Sigmoid colon (tissue), 7 donors: ENCODE data around the gene IMMT. TPM values are rescaled to one million over a fixed set of nuclear protein-coding genes. Genes with fewer than 3 reads are reported as not detected.

ENCODE experiments used
- DNase-seq: peaks from one replicate; pipeline ENCODE4 v3.0.0-alpha.2; 2019
- H3K27ac ChIP-seq, 4 donors: fragments of 200-600 bp; sonication (generic); one replicate each; pipeline ENCODE4 v1.5.1; 2016 to 2019; ENCODE audit warnings: mild to moderate bottlenecking in 1 of 4
- H3K27me3 ChIP-seq, 3 donors: fragments of 200-600 bp; sonication (generic); one replicate each; pipeline ENCODE4 v1.5.1; 2019; ENCODE audit warnings: mild to moderate bottlenecking in 1 of 3
- H3K36me3 ChIP-seq, 4 donors: fragments of 200-600 bp; sonication (generic); one replicate each; pipeline ENCODE4 v1.5.1; 2016 to 2019
- H3K4me1 ChIP-seq, 4 donors: fragments of 200-600 bp; sonication (generic); one replicate each; pipeline ENCODE4 v1.5.1; 2017 to 2019
- H3K4me3 ChIP-seq, 4 donors: fragments of 200-600 bp; sonication (generic); one replicate each; pipeline ENCODE4 v1.5.1; 2017 to 2019; ENCODE audit warnings: mild to moderate bottlenecking in 2 of 4, moderate library complexity in 1 of 4
- H3K9me3 ChIP-seq, 4 donors: fragments of 200-600 bp in 3 of 4; sonication (generic) in 3 of 4; one replicate each; pipeline versions ENCODE4 v1.5.1 to v1.6.1; 2013 to 2019
- CTCF ChIP-seq, 4 experiments: fragments of 450-650 bp in 3 of 4; fragments of 200-600 bp in 1 of 4; IDR thresholded peaks; one replicate each; pipeline ENCODE4 v1.5.1; 2016 to 2019; ENCODE audit warnings: antibody characterized with exemption in 4 of 4, mild to moderate bottlenecking in 3 of 4, moderate library complexity in 2 of 4
- EP300 ChIP-seq, 4 donors: sonication (generic); formaldehyde crosslinking; IDR thresholded peaks; one replicate each; pipeline ENCODE4 v1.6.1; 2017; ENCODE audit warnings: antibody characterized with exemption in 4 of 4
- POLR2A ChIP-seq, 2 donors: fragments of 450-650 bp; IDR thresholded peaks; one replicate each; pipeline ENCODE4 v1.6.1; 2016; ENCODE audit warnings: antibody characterized with exemption in 2 of 2, mild to moderate bottlenecking in 2 of 2, moderate library complexity in 2 of 2
- POLR2AphosphoS5 ChIP-seq, 4 donors: sonication (generic); formaldehyde crosslinking; IDR thresholded peaks; one replicate each; pipeline ENCODE4 v1.6.1; 2017; ENCODE audit warnings: antibody characterized with exemption in 4 of 4
- WGBS, 2 donors: extraction: QIAGEN DNeasy Blood & Tissue Kit; methylation state at CpG; one replicate each; pipeline ENCODE4 v1.1.7; 2013; 5-methylcytosine and 5-hydroxymethylcytosine counted together
- intact Hi-C: fragments of 100-400 bp; cut with DNase I; formaldehyde crosslinking; loops from one replicate; pipeline ENCODE4 v1.15.1; 2023
- polyA plus RNA-seq, 3 donors: library from polyadenylated mRNA; stranded (reverse); fragments of 200-250 nt; gene quantifications; one replicate each; pipeline ENCODE4 v1.2.3, GENCODE V29; 2013
- total RNA-seq, 4 donors: library from RNA; depleted of rRNA; stranded (reverse); fragments of >200 nt; gene quantifications; one replicate each; pipeline ENCODE4 v1.1.0, GENCODE V29; 2016
- donor health status: healthy with polysubstance abuse.
- donor health status: Bipolar disorder and iron deficiency.
- donor health status: healthy.

Gene IMMT
- total and polyA plus RNA-seq, 7 donors = 46.1 to 90.2 (median 48.2) TPM

- intact Hi-C loops = loop anchor here (10.0 kb wide), 1 partner anchor 107 kb away; the partner anchor contains the start of gene REEP1
- WGBS, 2 donors = 95% methylated on average over 2 of the region's 2 CpGs
- H3K4me1 ChIP-seq = peaks cover 0 to 35% (median 33%) of the 10 kb centered on the region in 4 donors
Observed at GRCh38 chr2:86227685-86228084, 32.4 kb upstream of the IMMT start.

GRCh38 chr2:86226636-86227520 lies 31.6 kb upstream of the IMMT start:
- no peaks in the 10 kb centered on the region for H3K9me3 ChIP-seq
- DNase-seq = no peak
- 93% methylated on average over 9 of the region's 9 CpGs for WGBS, 2 donors
- peaks cover 0 to 5% (median 1%) of the 10 kb centered on the region in 4 donors for H3K36me3 ChIP-seq
- no peak overlapping the region for H3K4me3 ChIP-seq
- no peaks in the 10 kb centered on the region for H3K27me3 ChIP-seq
- peak overlapping the region; percentile 22 to 96 (median 88) for H3K27ac ChIP-seq
- H3K4me1 ChIP-seq = peaks cover 0 to 43% (median 41%) of the 10 kb centered on the region in 4 donors
- TF ChIP-seq POLR2A (IDR thresholded peaks at IDR 0.05) (no peak), EP300 (IDR thresholded peaks at IDR 0.05) (no peak), POLR2AphosphoS5 (IDR thresholded peaks at IDR 0.05) (no peak), CTCF (IDR thresholded peaks at IDR 0.05) (no peak)
- intact Hi-C loops = loop anchor here (10.0 kb wide), 1 partner anchor 108 kb away; the partner anchor contains the start of gene REEP1

More at GRCh38 chr2:86227685-86228084, 32.4 kb upstream of the IMMT start:
- no peak for DNase-seq
- Histone ChIP-seq H3K36me3 (peaks cover 0 to 10% (median 5%) of the 10 kb centered on the region in 4 donors), H3K9me3 (no peaks in the 10 kb centered on the region), H3K27me3 (no peaks in the 10 kb centered on the region), H3K4me3 (no peak overlapping the region), H3K27ac (peak overlapping the region in 2 of 4 donors; percentile 93 to 96)
- no peak for TF ChIP-seq POLR2A (IDR thresholded peaks at IDR 0.05)

- intact Hi-C loops = loop anchor here (10.0 kb wide), 1 partner anchor 109 kb away; the partner anchor contains the start of gene REEP1
- DNase-seq = no peak
- Histone ChIP-seq H3K4me3 (no peak overlapping the region), H3K27me3 (no peaks in the 10 kb centered on the region), H3K36me3 (peaks cover 0 to 5% (median 0%) of the 10 kb centered on the region in 4 donors), H3K27ac (peak overlapping the region; percentile 84 to 96 (median 92)), H3K9me3 (no peaks in the 10 kb centered on the region), H3K4me1 (peaks cover 0 to 51% (median 48%) of the 10 kb centered on the region in 4 donors)
- TF ChIP-seq CTCF (IDR thresholded peaks at IDR 0.05) (no peak), POLR2A (IDR thresholded peaks at IDR 0.05) (no peak), EP300 (IDR thresholded peaks at IDR 0.05) (no peak), POLR2AphosphoS5 (IDR thresholded peaks at IDR 0.05) (no peak)
- 73 to 90% methylated on average over 4 of the region's 4 CpGs for WGBS, 2 donors
Observed at GRCh38 chr2:86226070-86226469, 30.8 kb upstream of the IMMT start.

- H3K36me3 ChIP-seq = peaks cover 0 to 2% (median 0%) of the 10 kb centered on the region in 4 donors
- H3K4me3 ChIP-seq = no peak overlapping the region
- no peaks in the 10 kb centered on the region for H3K27me3 ChIP-seq
- peak; percentile 92 for DNase-seq
- H3K4me1 ChIP-seq = peaks cover 0 to 55% (median 50%) of the 10 kb centered on the region in 4 donors
- 37 to 85% methylated on average over 6 of the region's 6 CpGs for WGBS, 2 donors
- no peaks in the 10 kb centered on the region for H3K9me3 ChIP-seq
- H3K27ac ChIP-seq = peak overlapping the region; percentile 84 to 96 (median 92)
- intact Hi-C loops = loop anchor here (10.0 kb wide), 1 partner anchor 109 kb away; the partner anchor contains the start of gene REEP1
- TF ChIP-seq POLR2AphosphoS5 (IDR thresholded peaks at IDR 0.05) (peak; percentile 50 to 82 (median 63)), CTCF (IDR thresholded peaks at IDR 0.05) (no peak), POLR2A (IDR thresholded peaks at IDR 0.05) (no peak), EP300 (IDR thresholded peaks at IDR 0.05) (peak in 1 of 4 donors; percentile 80)
Observed at GRCh38 chr2:86225581-86225980, 30.3 kb upstream of the IMMT start.
